ENCODE results near the gene ECD.

ECD gene

GRCh38 chr10:73167783-73168464, at the start of gene ECD, which contains the start of gene FAM149B1:
ECD (minus strand) TSS chr10:73168008; CDS start chr10:73163937, 4,071 bp downstream.
FAM149B1 (plus strand) TSS chr10:73168119; CDS start chr10:73168340, 221 bp downstream.
- DNase-seq, result peak; percentile 57

- DNase-seq, result no peak
These were observed 47.9 kb upstream of the ECD start for GRCh38 chr10:73215749-73216148.

- DNase-seq, result no peak
These were observed 43.5 kb upstream of the ECD start for GRCh38 chr10:73211106-73211811.

- no peak for DNase-seq
These were observed 42.7 kb upstream of the ECD start for GRCh38 chr10:73210395-73211105.

DNA sequence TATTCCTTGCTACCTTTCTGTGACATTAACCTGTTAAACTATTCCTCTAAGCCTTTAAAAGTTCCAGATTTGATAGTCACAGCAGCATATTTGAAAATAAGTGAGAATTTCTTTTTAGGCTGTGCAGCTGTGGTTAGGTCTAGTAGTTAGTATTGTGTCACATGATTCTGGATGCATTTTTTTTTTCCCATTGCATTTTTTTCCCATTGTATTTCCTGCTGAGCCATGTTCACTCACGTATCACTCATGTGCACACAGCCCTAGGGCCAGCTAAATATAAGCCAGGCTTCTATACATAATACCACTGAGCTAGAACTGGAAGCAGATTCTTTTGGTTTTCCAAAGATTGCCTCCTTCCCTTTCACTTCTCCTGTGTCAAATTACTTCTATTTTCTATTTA, 41.9 kb upstream of the ECD start:
- no peak for DNase-seq

- DNase-seq, result no peak
These were observed 40.1 kb upstream of the ECD start for GRCh38 chr10:73207883-73208282.

- no peak for DNase-seq
These were observed 38.6 kb upstream of the ECD start for GRCh38 chr10:73206385-73206784.

DNA sequence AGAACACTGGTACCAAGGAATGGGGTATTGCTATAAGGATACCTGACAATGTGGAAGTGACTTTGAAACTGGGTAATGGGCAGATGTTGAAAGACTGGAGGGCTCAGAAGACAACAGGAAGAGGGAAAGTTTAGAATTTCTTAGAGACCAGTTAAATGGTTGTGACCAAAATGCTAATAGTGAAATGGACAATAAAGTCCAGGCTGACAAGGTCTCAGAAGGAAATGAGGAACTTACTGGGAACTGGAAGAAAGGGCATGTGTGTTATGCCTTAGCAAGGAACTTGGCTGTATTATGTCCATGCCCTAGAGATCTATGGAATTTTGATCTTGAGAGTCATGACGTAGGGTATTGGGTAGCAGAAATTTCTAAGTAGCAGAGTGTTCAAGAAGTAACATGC, 38.1 kb upstream of the ECD start:
- DNase-seq, result no peak

DNA sequence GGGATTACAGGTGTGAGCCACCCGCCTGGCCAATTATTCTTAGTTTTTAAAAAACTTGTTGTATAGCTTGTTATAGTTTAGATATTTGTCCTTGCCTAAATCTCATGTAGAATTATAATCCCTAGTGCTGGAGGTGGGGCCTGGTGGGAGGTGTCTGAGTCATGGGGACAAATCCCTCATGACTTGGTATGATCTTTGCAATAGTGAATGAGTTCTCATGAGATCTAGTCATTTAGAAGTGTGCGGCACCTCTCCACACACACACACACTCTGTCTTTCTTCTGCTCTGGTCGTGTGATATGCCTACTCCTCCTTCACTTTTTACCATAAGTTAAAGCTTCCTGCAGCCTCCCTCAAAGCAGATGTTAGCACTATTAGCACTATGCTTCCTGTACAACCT, 37.3 kb upstream of the ECD start:
- DNase-seq, result no peak

GRCh38 chr10:73190188-73190587, 22.4 kb upstream of the ECD start:
- no peak for DNase-seq

DNA sequence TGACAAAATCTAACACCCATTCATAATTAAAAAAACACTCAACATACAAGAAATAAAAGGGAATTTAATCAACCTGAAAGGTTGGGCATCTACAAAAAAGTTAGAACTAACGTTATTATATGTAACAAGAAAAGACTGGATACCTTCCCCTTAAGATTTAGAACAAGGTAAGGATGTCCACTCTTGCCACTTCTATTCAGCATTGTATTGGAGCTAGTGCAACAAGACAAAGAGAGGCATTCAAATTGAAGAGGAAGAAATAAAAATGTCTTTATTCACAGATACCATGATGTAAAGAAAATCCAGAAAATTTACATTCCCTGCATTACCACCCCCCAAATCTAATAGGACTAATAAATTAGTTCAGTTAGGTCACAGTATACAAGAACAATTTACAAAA, 18.5 kb upstream of the ECD start:
- no peak for DNase-seq

DNA sequence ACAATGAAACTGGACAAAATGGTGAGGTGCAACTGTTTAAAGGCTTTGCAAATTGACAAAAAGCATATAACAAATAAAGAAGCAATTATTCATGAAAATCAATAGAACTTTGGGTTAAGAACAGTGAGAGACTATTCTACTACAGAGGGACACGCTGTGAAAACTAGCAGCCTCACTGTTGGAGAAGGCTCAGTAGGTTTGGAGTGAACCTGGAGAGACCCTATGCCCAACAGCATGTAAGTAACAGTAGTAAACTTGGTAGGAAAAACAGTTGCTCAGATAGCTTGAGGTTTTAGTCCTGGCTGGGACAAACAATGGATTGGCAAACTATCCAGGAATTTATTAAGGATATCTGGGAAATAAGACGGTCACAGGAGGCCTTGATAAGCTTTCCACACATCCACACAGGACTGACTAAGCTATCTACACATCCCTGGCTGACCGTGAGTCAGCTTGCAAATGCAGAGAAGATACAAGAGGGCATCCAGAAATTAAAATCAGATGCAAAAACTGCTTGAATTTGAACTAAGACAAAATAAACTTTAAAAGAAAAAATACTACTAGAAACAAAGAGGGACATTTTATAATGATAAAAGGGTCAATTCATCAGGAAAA, 16.0 kb upstream of the ECD start:
- DNase-seq, result no peak

DNA sequence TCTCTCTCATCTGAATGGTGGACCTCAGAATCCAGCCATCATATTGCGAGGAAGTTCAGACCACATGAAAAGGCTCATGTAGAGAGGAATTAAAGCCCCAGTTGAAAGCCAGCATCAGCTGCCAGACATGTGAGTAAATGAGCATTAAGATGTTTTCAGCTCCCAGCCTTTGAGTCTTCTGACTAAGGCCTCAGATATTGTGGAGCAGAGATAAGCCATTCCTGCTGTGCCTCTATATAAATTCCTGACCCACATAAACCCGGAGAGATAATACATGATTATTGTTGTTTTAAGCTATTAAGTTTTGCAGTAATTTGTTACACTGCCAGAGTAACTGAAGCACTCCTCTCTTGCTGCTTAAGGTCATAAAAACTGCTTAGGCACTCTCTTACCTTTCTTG, 14.8 kb upstream of the ECD start:
- no peak for DNase-seq

DNA sequence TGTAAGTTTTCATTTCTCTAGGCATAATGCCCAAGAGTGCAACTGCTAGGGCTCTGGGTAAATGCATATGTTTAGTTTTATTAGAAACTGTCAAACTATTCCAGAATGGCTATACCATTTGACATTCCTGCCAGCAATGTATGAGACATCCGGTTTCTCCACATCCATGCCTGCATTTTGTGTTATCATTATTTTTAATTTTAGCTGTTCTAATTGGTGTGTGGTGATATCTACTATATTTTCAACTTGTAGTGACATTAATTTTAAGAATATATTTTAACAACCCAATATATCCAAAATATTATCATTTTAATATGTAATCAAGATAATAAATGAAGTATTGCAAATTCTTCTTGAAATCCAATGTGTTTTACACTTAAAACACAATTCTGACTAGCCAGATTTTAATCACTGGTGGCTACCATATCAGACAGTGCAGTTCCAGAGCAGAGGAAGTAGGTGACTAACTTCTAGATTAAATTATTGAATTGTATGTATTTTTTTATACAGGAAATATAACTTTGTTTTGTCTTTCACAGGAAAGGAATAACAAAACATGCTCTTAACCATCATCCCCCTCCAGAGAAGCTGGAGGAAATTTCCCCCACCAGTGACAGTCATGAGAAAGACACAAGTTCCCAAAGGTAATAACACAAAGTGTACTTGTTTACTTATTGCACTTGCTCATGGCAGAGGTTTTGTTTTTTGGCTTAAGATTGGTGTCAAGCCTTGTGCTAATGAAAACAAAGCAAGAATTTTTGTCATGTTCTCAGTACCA, 6.5 kb upstream of the ECD start:
- DNase-seq, result no peak

- no peak for DNase-seq
These were observed 5.1 kb upstream of the ECD start for GRCh38 chr10:73172867-73173266.

- DNase-seq, result no peak
These were observed 1.5 kb upstream of the ECD start for GRCh38 chr10:73169320-73169719.

- no peak for DNase-seq
These were observed 626 bp upstream of the ECD start for GRCh38 chr10:73168465-73168803.

- no peak for DNase-seq
These were observed 388 bp downstream of the ECD start for GRCh38 chr10:73167458-73167782.

DNA sequence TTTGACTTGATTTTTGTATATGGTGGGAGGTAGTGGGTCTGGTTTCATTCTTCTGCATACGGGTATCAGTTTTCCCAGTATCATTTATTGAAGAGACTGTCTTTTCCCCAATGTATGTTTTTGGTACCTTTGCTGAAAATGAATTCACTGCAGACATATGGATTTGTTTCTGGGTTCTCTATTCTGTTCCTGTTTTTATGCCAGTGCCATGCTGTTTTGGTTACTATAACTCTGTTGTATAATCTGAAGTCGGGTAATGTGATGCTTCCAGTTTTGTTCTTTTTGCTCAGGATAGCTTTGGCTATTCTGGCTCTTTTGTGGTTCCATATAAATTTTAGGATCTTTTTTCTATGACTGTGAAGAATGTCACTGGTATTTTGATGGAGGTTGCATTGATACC, 836 bp downstream of the ECD start:
- DNase-seq, result no peak

DNA sequence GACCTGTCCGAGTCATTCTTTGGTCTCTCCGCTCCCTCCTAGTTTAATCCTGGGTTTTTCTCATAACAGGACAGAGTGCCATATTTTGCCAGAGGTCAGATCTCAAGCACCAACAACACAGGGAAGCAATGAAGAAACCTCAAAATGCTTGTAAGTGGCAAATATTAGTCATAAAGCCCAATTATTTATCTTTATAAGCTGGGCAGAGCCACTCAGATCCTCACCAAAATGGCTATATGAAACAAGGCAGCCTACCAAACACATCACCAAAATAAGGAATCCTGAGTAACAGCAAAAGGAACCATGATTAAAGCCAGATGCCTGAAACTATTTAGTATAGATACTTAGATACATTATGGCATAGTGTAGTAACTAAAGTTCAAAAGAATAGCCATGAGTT, 4.7 kb downstream of the ECD start:
- DNase-seq, result no peak

DNA sequence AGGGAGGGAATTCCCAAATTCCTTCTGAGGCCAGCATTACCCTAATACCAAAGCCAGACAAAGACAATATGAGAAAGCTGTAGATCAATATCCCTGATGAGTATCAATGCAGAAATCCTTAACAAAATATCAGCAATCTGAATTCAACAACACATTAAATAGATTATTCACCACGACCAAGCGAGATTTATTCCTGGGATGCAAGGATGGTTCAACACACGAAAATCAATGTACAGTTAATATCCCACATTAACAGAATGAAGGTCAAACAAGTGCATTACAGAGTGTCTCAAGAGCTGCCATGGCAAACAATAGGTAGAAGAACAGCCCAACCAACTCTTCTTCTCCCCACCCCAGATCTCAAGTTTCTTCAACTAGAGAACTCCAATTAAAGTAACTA, 6.1 kb downstream of the ECD start:
- no peak for DNase-seq

GRCh38 chr10:73161079-73161478, 6.7 kb downstream of the ECD start:
- no peak for DNase-seq

DNA sequence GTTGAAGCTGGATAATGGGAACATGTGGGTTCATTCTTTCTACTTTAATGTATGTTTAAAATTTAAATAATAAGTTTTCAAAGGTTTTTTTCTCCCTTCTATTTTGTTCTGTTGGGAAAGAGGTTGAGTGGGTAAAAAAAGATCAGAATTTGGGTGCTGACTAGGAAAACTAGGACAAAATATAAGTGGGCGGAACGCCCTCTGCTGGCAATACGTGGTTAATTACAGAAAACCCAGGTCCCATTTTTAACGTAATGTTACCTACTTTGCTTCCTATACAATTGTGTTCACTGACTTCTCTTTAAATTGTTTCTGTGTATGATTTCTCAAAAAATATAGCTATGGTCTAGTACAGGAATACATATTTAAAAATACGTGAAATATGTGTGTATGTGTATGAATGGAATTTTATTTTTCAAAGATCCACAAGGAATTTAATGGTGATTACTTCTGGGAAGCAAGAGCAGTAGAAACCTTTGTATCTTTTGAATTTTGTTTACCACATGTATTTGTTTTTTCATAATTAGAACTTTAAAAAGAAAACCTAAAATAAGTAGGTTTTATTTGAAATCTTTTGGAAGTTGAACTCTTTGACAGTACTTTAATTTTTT, 8.7 kb downstream of the ECD start:
- no peak for DNase-seq
